K562 (cell line): ENCODE measurements around the gene HES3. TPM values are rescaled to one million over a fixed set of nuclear protein-coding genes. Genes with fewer than 3 reads are reported as not detected.
A peak's percentile ranks its signal among the peaks of the same experiment; 100 is the strongest.

ENCODE experiments used
- CCNT2 ChIP-seq: IDR thresholded peaks from 2 replicates; pipeline ENCODE4 v1.6.1; 2011; ENCODE audit warnings: borderline replicate concordance, low read depth, mild to moderate bottlenecking, moderate library complexity, mixed read lengths, low read length; ENCODE audit not compliant: insufficient read length; ENCODE audit errors: extremely low read depth
- E2F3 ChIP-seq: fragments of 250-450 bp; sonication (Bioruptor Pico); IDR thresholded peaks from 2 replicates; pipeline ENCODE4 v1.4.0; 2020; ENCODE audit warnings: mild to moderate bottlenecking
- EGR1 ChIP-seq: fragments of 450-650 bp; conservative IDR thresholded peaks from 2 replicates; pipeline ENCODE4 v1.6.1; 2017; ENCODE audit warnings: mild to moderate bottlenecking
- ESRRA ChIP-seq: fragments of 450-650 bp; IDR thresholded peaks from 2 replicates; pipeline ENCODE4 v1.6.1; 2014; ENCODE audit warnings: low read depth, mild to moderate bottlenecking, moderate library complexity, borderline replicate concordance
- ETV6 ChIP-seq, 3 experiments: fragments of 150-350 bp in 1 of 3; sonication (generic) in 1 of 3; formaldehyde crosslinking in 1 of 3; IDR thresholded peaks; 2 replicates each; pipeline versions ENCODE4 v1.6.1 to v1.8.0; 2014 to 2022; ENCODE audit warnings: borderline replicate concordance in 2 of 3, low read depth in 2 of 3, antibody characterized with exemption in 1 of 3, low read length in 1 of 3, mild to moderate bottlenecking in 1 of 3, missing genetic modification reagents in 1 of 3
- GATAD2B ChIP-seq: fragments of 450-650 bp; IDR thresholded peaks from 2 replicates; pipeline ENCODE4 v1.6.1; 2017; ENCODE audit warnings: mild to moderate bottlenecking, borderline replicate concordance
- HDGF ChIP-seq: fragments of 450-650 bp; IDR thresholded peaks from 2 replicates; pipeline ENCODE4 v1.6.1; 2016
- HNRNPLL ChIP-seq: fragments of 200-400 bp; formaldehyde crosslinking; IDR thresholded peaks from 2 replicates; pipeline ENCODE4 v1.6.1; 2017; ENCODE audit warnings: low read length, low read depth, mild to moderate bottlenecking; ENCODE audit not compliant: poor library complexity, severe bottlenecking
- KLF1 ChIP-seq: fragments of 450-650 bp; IDR thresholded peaks from 2 replicates; pipeline ENCODE4 v1.6.1; 2016; ENCODE audit warnings: missing genetic modification characterization, missing compliant biosample characterization
- MXI1 ChIP-seq: IDR thresholded peaks from 2 replicates; pipeline ENCODE4 v1.6.1; 2011; ENCODE audit warnings: low read depth, mild to moderate bottlenecking, improper control_type of control experiment, low read length
- NFXL1 ChIP-seq: fragments of 450-650 bp; formaldehyde crosslinking; IDR thresholded peaks from 2 replicates; pipeline ENCODE4 v1.4.0; 2021; ENCODE audit warnings: mild to moderate bottlenecking
- NR2C1 ChIP-seq, 2 experiments: fragments of 450-650 bp; IDR thresholded peaks; 2 replicates each; pipeline ENCODE4 v1.6.1; 2017; ENCODE audit warnings: mild to moderate bottlenecking in 2 of 2, antibody characterized with exemption in 1 of 2, inconsistent platforms in 1 of 2, missing compliant biosample characterization in 1 of 2, missing genetic modification characterization in 1 of 2
- SIN3A ChIP-seq, 2 experiments: fragments of 150-350 bp in 1 of 2; IDR thresholded peaks; 2 replicates each; pipeline ENCODE4 v1.6.1; 2011 to 2016; ENCODE audit warnings: borderline replicate concordance in 2 of 2, low read depth in 2 of 2, low read length in 2 of 2, mild to moderate bottlenecking in 2 of 2, moderate library complexity in 2 of 2; ENCODE audit not compliant: control insufficient read depth in 1 of 2
- TBP ChIP-seq: optimal IDR thresholded peaks from 2 replicates; pipeline ENCODE3; 2011; ENCODE audit warnings: low read depth, low read length, improper control_type of control experiment
- THRAP3 ChIP-seq: fragments of 450-650 bp; IDR thresholded peaks from 2 replicates; pipeline ENCODE4 v1.6.1; 2016; ENCODE audit warnings: mild to moderate bottlenecking, inconsistent platforms, borderline replicate concordance
- ZBTB7A ChIP-seq: IDR thresholded peaks from 2 replicates; pipeline ENCODE4 v1.6.1; 2011; ENCODE audit warnings: low read depth, mild to moderate bottlenecking, low read length, moderate library complexity, borderline replicate concordance; ENCODE audit not compliant: control insufficient read depth
- ZNF224 ChIP-seq: sonication (generic); formaldehyde crosslinking; IDR thresholded peaks from 2 replicates; pipeline ENCODE4 v1.8.0; 2022; ENCODE audit warnings: mild to moderate bottlenecking, missing genetic modification reagents
- ZNF766 ChIP-seq: fragments of 200-800 bp; sonication (Bioruptor generic); conservative IDR thresholded peaks from 2 replicates; pipeline ENCODE4 v1.6.1; 2016; ENCODE audit warnings: missing genetic modification characterization, missing compliant biosample characterization
- polyA plus RNA-seq, 8 experiments: library from polyadenylated mRNA; depleted of rRNA in 4 of 8; stranded (reverse) in 5 of 8; unstranded in 3 of 8; fragments of >200 nt; fragmentation: Nextera tagmentation in 2 of 8; fragmentation: Illumina TruSeq in 1 of 8; extraction: Ambion mirVana in 2 of 8; extraction: Trizol in 1 of 8; gene quantifications; 2 replicates each; pipeline versions ENCODE4 v1.2.1 to v1.2.3, GENCODE V29; 2011 to 2014; ENCODE audit warnings: inconsistent platforms in 1 of 8, missing spikeins in 1 of 8
- total RNA-seq, 7 experiments: library from RNA; depleted of rRNA in 6 of 7; stranded (reverse); fragments of >200 nt in 6 of 7; fragmentation: Illumina TruSeq in 2 of 7; extraction: Trizol in 2 of 7; gene quantifications; 2 replicates each; pipeline versions ENCODE4 v1.2.1 to v1.2.3, GENCODE V29; 2011 to 2021; ENCODE audit warnings: low replicate concordance in 1 of 7
- TF ChIP-seq, protein P1 (sequence below): sonication (generic); formaldehyde crosslinking; IDR thresholded peaks from 2 replicates; pipeline ENCODE4 v1.8.1; 2023; ENCODE audit warnings: mild to moderate bottlenecking, missing genetic modification reagents
- TF ChIP-seq, protein P2 (sequence below): fragments of 450-650 bp; IDR thresholded peaks from 2 replicates; pipeline ENCODE4 v1.6.1; 2018; ENCODE audit not compliant: partially characterized antibody

Gene HES3
- total and polyA plus RNA-seq, 9 of the 15 experiments (the other 6 are each of a cell fraction or from before 2014, with no cell fraction given), result not detected

GRCh38 chr1:6208723-6209660, 35.0 kb upstream of the HES3 start (continued):
- TF ChIP-seq ETV6 (IDR thresholded peaks at IDR 0.05; ENCODE audit: borderline replicate concordance in 1 of 2, low read depth in 2 of 2, low read length in 1 of 2) (no peak), ETV6 (CRISPR knock-in tag; IDR thresholded peaks at IDR 0.05; ENCODE audit: borderline replicate concordance) (peak; percentile 91; the same call in 1 of the 2 replicates), EGR1 (peak; percentile 76), ESRRA (peak; percentile 35; the same call in 1 of the 2 replicates), HNRNPLL (peak; percentile 40), KLF1 (tag) (peak; percentile 41; the same call in 1 of the 2 replicates), ZNF766 (CRISPR knock-in tag) (peak; percentile 19; the same call in 1 of the 2 replicates), ZNF224 (CRISPR knock-in tag) (peak; percentile 71; the same call in 1 of the 2 replicates), GATAD2B (0 out of 2 replicates have a peak, but pooled peaks have one; percentile 10), HDGF (no peak), E2F3 (CRISPR knock-in tag) (peak; percentile 56; the same call in 1 of the 2 replicates), ZBTB7A (peak; percentile 41; the same call in 1 of the 2 replicates), TBP (peak; percentile 58), THRAP3 (no peak), MXI1 (0 out of 2 replicates have a peak, but pooled peaks have one; percentile 37), SIN3A (IDR thresholded peaks at IDR 0.05; ENCODE audit: borderline replicate concordance in 2 of 2, control insufficient read depth in 1 of 2, low read depth in 2 of 2, low read length in 2 of 2) (peak in 1 of 2 experiments; percentile 70; a peak in 1 of 4 replicates), CCNT2 (peak; percentile 47), NFXL1 (CRISPR knock-in tag) (no peak), NR2C1 (IDR thresholded peaks at IDR 0.05) (no peak), NR2C1 (tag; IDR thresholded peaks at IDR 0.05) (no peak)
- TF ChIP-seq, protein P1, sequence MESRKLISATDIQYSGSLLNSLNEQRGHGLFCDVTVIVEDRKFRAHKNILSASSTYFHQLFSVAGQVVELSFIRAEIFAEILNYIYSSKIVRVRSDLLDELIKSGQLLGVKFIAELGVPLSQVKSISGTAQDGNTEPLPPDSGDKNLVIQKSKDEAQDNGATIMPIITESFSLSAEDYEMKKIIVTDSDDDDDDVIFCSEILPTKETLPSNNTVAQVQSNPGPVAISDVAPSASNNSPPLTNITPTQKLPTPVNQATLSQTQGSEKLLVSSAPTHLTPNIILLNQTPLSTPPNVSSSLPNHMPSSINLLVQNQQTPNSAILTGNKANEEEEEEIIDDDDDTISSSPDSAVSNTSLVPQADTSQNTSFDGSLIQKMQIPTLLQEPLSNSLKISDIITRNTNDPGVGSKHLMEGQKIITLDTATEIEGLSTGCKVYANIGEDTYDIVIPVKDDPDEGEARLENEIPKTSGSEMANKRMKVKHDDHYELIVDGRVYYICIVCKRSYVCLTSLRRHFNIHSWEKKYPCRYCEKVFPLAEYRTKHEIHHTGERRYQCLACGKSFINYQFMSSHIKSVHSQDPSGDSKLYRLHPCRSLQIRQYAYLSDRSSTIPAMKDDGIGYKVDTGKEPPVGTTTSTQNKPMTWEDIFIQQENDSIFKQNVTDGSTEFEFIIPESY (CRISPR knock-in tag), result peak; percentile 84
- TF ChIP-seq, protein P2, sequence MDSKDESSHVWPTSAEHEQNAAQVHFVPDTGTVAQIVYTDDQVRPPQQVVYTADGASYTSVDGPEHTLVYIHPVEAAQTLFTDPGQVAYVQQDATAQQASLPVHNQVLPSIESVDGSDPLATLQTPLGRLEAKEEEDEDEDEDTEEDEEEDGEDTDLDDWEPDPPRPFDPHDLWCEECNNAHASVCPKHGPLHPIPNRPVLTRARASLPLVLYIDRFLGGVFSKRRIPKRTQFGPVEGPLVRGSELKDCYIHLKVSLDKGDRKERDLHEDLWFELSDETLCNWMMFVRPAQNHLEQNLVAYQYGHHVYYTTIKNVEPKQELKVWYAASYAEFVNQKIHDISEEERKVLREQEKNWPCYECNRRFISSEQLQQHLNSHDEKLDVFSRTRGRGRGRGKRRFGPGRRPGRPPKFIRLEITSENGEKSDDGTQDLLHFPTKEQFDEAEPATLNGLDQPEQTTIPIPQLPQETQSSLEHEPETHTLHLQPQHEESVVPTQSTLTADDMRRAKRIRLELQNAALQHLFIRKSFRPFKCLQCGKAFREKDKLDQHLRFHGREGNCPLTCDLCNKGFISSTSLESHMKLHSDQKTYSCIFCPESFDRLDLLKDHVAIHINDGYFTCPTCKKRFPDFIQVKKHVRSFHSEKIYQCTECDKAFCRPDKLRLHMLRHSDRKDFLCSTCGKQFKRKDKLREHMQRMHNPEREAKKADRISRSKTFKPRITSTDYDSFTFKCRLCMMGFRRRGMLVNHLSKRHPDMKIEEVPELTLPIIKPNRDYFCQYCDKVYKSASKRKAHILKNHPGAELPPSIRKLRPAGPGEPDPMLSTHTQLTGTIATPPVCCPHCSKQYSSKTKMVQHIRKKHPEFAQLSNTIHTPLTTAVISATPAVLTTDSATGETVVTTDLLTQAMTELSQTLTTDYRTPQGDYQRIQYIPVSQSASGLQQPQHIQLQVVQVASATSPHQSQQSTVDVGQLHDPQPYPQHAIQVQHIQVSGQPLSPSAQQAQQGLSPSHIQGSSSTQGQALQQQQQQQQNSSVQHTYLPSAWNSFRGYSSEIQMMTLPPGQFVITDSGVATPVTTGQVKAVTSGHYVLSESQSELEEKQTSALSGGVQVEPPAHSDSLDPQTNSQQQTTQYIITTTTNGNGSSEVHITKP, result no peak
